AG09319 (cell line): ENCODE data around the gene MBOAT1.

Source experiments
- DNase-seq: peaks from one replicate; pipeline ENCODE4 v3.0.0-alpha.2; 2010; ENCODE audit warnings: low read depth; ENCODE audit errors: extremely low read depth
- TF ChIP-seq, protein P1 (sequence below): IDR thresholded peaks from 2 replicates; pipeline ENCODE4 v1.5.1; 2011; ENCODE audit warnings: low read depth, mild to moderate bottlenecking, inconsistent platforms, low read length, moderate library complexity

Gene MBOAT1

DNA sequence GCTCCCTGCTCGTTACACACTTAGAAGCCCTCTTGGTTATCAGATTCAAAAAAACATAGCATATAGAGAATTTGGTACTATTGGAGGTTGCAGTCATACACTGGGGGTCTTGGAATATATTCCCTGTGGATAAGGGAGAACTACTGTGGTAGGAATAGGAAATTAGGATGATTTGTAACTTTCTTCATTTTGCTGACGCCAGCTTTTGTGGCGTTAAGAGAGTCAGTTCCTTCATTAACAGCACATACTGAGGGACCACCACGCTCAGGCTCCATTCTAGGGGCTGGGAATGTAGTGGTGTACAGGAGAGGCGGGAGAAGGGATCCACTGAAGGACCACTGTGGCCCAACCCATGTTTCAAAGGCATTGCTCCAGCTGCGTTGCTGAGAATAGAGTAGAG is 140.3 kb downstream of the MBOAT1 start:
- no peak for DNase-seq
- TF ChIP-seq, protein P1, sequence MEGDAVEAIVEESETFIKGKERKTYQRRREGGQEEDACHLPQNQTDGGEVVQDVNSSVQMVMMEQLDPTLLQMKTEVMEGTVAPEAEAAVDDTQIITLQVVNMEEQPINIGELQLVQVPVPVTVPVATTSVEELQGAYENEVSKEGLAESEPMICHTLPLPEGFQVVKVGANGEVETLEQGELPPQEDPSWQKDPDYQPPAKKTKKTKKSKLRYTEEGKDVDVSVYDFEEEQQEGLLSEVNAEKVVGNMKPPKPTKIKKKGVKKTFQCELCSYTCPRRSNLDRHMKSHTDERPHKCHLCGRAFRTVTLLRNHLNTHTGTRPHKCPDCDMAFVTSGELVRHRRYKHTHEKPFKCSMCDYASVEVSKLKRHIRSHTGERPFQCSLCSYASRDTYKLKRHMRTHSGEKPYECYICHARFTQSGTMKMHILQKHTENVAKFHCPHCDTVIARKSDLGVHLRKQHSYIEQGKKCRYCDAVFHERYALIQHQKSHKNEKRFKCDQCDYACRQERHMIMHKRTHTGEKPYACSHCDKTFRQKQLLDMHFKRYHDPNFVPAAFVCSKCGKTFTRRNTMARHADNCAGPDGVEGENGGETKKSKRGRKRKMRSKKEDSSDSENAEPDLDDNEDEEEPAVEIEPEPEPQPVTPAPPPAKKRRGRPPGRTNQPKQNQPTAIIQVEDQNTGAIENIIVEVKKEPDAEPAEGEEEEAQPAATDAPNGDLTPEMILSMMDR, result no peak

DNA sequence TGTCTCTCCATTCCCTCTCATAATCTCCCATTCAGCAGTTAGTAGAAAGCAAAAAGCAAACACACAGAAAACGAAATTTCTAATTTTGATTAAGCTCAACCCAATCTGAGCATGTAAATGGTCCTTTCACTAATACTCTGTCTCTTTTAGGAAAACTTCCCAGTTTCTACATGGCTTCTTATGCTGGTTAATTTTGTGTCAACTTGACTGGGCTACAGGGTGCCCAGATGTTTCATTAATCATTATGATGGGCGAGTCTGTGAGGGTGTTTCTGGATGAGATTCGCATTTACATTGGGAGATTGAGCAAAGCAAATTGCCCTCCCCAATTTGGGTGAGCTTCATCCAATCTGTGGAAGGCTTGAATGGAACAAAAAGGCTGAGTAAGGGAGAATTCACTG is 142.2 kb downstream of the MBOAT1 start:
- TF ChIP-seq, protein P1, result no peak
- no peak for DNase-seq

DNA sequence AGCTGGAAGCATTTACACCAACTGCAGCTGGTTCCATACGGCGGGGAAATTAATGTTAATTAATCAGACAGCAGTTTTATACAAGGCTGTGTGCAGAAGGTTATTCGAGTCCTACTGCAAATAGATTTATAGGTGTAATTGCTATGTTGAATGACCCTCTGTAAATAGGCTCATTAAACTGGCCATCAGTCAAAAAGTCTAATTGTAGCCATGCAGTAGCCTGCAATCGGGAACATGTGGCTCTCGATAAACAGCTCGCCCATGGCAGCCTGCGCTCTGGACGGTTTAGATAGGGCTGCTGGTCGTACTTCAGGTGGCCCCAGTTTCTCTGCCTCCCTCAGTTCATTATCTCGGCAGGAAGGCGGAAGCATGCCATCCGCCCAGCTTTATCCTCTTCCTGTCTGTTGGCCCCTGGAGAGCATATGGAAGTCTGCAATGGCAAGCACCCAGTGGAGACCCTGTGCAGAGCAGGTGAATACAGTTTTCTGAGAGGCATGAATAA is 143.2 kb downstream of the MBOAT1 start:
- no peak for DNase-seq
- TF ChIP-seq, protein P1, result no peak

DNA sequence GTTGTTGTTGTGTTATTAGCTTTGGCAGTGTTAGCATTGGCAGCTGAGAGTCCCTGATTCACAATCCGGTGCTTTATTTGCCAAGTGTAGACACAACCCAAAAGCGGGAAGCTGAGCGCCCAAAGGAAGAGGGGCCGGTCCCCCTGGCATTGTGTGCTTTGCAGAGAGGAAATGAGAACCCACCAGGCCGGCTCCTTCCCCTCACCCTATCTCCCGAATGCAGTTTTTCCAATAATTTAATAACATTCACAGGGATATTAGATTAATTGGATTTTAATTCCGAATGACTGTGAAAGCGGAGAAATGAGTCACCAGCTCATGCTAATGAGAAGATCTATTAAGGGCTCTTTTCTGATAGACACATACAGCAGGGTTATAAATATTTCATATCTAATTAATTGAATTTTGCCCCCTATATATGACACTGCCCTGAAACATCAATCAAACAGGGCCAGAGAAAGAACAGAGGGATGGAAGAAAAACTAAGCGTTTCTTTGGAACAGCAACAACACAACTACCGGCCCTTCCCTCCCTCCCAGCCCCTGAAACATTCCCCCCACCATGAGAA is 143.8 kb downstream of the MBOAT1 start:
- TF ChIP-seq, protein P1, result no peak
- DNase-seq, result no peak

- TF ChIP-seq, protein P1, result no peak
- no peak for DNase-seq
Measured at GRCh38 chr6:20061952-20062351, 150.3 kb downstream of the MBOAT1 start.

- DNase-seq, result no peak
- TF ChIP-seq, protein P1, result no peak
Measured at GRCh38 chr6:20060252-20060651, 152.0 kb downstream of the MBOAT1 start.

DNA sequence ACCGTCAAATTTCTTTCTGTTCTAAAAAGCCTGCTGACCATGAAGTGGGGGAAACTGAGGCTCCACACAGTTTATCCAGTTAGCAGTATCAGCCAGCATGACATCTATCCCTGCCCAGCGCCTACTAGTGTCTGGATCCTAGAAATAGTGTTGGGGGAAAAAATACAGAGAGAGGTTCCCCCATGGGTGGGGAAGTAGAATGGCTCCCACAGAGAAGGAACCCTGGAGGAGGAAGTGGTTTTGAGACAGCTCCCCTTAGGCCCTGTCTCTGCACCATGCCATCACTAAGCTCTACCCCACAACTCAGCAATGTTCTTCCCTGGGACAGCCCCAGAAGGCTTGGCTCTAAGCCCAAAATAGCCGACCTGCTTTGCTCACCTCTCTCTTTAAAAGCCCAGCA is 153.4 kb downstream of the MBOAT1 start:
- TF ChIP-seq, protein P1, result no peak
- DNase-seq, result no peak
